HPDE6-E6E7 (cell line): ENCODE measurements around the gene CPLANE1.

ENCODE experiments used
- DNase-seq: peaks from one replicate; pipeline ENCODE4 v3.0.0; 2011; ENCODE audit warnings: missing footprints; ENCODE audit errors: extremely low spot score

Gene CPLANE1

DNA sequence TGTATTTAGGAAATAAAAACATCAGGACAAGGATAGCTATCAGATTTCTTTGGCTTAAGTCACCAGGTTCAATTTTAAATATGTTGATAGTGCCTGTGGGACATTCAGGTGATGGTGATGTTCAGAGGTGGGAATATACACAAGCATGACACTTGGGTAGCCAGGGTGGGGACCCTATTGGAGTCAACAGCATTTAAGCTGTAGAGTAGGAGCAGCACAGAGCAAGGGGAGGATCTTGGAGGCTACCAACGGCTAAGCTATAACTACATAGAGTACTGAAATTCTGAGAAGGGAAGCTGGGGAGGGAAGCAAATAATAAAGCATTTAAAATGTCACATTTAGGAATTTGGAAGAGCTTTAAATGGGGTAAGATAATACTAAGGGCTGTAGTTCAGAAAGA lies 177.7 kb downstream of the CPLANE1 start:
- no peak for DNase-seq

DNA sequence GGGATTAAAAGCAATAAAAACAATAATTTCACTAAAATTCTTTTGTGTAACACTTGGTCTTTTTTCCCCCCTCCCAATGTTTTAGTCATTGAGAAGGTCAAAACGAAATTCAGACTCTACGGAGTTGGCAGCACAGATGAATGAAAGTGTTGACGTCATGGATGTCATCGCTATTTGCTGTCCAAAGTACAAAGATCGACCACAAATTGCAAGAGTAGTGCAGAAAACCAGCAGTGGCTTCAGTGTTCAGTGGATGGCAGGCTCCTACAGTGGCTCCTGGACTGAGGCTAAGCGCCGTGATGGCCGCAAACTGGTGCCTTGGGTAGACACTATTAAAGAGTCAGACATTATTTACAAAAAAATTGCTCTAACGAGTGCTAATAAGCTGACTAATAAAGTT lies 184.7 kb downstream of the CPLANE1 start:
- DNase-seq = no peak

DNA sequence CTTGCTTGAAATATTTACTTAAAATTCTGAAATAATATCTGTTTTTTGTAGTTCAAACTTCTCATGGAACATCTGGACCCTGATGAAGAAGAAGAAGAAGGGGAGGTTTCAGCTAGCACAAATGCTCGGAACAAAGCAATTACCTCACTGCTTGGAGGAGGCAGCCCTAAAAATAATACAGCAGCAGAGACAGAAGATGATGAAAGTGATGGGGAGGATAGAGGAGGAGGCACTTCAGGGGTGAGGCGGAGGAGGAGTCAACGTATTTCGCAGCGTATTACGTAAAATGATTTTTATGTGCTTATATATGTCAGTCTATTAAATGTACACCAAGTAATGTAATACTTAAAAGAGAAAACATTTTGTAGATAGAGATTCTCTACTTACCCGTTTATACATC lies 185.4 kb downstream of the CPLANE1 start:
- no peak for DNase-seq

DNA sequence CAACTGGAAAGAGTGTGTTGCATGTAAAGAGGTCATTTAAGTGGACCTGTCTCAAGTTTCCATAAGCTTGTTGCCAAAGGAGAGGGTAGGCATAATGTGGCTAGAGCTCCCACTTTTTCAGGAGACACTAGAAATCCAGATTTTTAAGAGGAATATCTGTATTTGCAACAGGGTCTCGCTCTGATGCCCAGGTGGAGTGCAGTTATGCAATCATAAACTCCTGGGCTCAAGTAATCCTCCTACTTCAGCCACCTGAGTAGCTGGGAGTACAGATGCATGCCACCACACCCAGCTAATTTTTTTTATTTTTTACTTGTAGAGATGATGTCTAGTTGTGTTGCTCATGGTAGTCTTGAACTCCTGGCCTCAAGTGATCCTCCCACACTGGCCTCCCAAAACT lies 189.1 kb downstream of the CPLANE1 start:
- DNase-seq = no peak

DNA sequence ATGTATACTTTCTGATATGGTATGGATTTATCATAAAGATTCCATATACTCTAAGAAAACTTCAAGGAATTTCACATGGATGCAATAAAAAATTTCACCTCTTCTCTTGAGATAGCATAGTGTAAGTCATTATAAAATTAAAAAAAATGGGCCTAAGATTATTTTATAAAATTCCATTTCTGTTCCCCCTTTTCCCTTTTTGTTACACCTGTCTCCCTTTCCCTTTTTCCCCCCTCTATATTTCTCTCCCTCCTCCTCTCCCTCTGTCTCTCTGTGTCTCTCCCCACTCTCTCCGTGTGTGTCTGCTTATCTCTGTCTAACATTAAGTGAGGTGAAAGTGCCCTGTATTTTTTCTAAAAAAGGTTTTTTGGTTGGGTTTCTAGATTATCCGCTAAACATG lies 192.4 kb downstream of the CPLANE1 start:
- no peak for DNase-seq
